ENCODE data around the gene GASK1A.

GASK1A gene

DNA sequence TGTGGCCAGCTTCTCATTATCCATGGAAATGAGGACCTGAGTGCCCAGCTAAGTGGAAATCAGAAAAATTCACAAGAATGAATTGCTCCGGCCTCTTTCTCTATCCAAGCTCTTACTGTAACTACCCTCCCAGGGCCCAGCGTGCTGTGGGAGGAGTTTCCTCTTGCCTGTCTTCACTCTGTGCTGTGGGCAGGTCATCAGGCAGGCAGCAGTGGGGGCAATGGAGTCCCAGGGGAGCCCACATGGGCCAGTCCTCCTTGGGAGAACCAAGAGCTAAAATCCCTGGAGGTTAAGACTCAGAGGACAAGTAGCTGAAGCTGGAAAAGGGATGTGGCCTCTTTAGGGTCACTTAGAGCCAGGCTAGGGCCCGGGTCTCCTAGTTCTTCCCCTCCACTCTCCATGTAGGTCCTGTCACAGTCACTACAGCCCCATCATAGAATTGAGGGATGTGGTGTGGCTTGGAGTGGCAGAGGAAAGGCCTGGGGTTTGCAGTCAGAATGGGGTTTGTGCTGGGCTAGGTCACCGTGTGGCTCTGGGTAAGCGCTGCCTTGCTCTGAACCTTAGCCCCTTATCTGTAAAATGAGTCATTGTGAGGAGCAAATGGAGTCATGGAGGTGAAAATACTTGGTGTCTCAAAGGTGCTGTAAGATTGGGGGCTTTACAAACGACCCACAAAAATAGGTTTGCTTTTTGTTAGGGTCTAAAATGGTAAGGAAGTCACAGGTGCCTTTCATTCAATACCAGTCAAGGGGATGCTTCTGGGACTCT is 3.7 kb downstream of the GASK1A start:
- no peak for DNase-seq (ENCODE audit: low read depth in 3 of 3, low spot score in 1 of 3)

GRCh38 chr3:42983927-42984326 is 4.8 kb downstream of the GASK1A start:
- DNase-seq (ENCODE audit: low read depth in 3 of 3, low spot score in 1 of 3) = no peak

GRCh38 chr3:42984701-42985100 is 5.6 kb downstream of the GASK1A start:
- DNase-seq (ENCODE audit: low read depth in 3 of 3, low spot score in 1 of 3) = no peak

DNA sequence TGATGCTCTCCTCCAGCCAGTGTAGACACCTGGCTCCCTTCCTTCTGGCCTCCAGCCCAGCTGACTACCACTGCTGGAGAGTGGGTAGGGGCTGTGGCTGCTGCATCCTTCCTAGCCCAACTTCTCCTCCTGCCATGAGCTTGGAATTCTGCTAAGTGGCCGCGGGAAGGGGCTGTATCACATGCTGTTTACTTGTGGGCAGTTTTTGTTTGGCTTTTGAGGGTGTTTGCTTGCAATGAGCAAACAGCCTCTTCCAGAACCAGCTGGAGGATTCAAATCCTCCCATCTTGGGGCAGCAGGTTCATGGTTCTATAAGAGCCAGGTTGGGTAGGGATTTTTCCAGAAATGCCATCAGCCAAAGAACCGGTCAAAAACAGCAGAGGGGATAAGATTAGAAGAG is 9.0 kb downstream of the GASK1A start:
- DNase-seq (ENCODE audit: low read depth in 3 of 3, low spot score in 1 of 3) = no peak

- no peak for DNase-seq (ENCODE audit: low read depth in 3 of 3, low spot score in 1 of 3)
These were observed 9.5 kb downstream of the GASK1A start for GRCh38 chr3:42988566-42988965.

- DNase-seq (ENCODE audit: low read depth in 3 of 3, low spot score in 1 of 3) = no peak
These were observed 12.5 kb downstream of the GASK1A start for GRCh38 chr3:42991341-42992315.

- DNase-seq (ENCODE audit: low read depth in 3 of 3, low spot score in 1 of 3) = no peak
These were observed 15.5 kb downstream of the GASK1A start for GRCh38 chr3:42994595-42994994.

GRCh38 chr3:42996021-42996420 is 16.9 kb downstream of the GASK1A start:
- DNase-seq (ENCODE audit: low read depth in 3 of 3, low spot score in 1 of 3) = no peak

- DNase-seq (ENCODE audit: low read depth in 3 of 3, low spot score in 1 of 3) = no peak
These were observed 17.5 kb downstream of the GASK1A start for GRCh38 chr3:42996633-42997075.

- DNase-seq (ENCODE audit: low read depth in 3 of 3, low spot score in 1 of 3) = no peak
These were observed 20.1 kb downstream of the GASK1A start for GRCh38 chr3:42999212-42999611.

- no peak for DNase-seq (ENCODE audit: low read depth in 3 of 3, low spot score in 1 of 3)
These were observed 20.5 kb downstream of the GASK1A start for GRCh38 chr3:42999632-43000031.

DNA sequence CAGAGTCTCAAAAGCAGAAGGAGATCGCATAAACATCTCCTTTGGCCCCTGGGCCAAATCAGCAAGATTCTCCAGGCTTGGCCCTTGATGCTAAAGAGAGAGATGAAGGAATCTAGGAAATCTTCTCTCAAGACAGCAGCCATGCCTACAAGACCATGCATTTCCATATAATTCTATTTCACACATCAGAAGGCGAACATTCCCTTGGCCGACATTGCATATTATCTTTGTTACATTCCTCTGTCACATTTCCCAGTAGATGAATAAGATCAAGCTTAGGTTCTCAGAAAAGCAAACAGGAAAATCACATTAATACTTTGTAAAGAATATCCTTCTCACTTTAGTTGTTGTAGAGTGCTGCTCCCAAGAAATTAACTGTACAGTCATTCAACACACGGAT is 21.3 kb downstream of the GASK1A start:
- DNase-seq (ENCODE audit: low read depth in 3 of 3, low spot score in 1 of 3) = no peak

DNA sequence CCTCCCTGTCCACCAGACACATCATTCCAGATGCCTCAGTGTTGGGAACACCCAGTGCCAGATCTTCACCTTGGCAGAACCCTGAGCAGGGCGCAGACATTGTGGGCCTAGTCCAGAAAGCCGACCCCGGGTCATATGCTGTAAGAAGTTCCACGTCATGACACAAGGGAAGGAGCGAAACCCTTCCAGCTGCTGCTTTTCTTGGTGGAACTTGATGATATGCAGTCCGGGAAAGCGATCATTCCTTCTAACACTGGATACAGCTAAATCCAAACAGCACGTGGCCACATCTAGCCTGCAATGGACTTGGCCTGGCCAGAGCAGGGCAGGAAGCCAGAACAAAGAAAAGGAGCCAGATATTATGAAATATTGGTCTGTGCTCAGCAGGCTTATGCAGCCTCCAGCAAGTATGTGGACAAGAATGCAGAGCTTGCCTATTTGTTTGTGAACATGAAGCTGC is 22.0 kb downstream of the GASK1A start:
- no peak for DNase-seq (ENCODE audit: low read depth in 3 of 3, low spot score in 1 of 3)

DNA sequence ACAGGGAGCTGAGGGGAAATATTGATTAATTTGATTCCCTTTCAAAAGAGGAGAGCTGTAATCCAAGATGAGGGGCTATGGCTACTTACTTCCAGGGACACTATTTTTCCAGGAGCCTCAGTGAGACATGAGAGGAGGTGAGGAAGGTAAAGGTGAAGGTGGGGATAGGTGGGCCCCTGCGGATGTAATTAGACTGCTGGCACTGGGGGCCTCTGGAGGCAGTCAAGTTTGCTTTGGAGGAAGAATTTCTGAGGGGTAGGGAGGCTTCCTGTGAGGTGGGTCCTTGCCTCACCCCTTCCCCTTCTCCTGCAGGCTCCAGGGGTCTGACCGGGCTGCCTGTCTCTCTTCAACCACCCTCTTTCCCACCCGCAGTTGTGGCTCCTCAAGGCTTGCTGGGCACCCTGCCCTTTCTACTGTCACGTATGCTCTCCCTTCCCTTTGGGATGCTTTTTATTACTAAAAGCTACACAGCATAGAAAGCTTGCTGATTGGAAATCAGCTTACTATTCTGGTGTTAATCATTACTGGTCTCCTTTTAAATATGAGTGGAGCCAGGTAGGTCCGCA is 22.5 kb downstream of the GASK1A start:
- DNase-seq (ENCODE audit: low read depth in 3 of 3, low spot score in 1 of 3) = no peak

DNA sequence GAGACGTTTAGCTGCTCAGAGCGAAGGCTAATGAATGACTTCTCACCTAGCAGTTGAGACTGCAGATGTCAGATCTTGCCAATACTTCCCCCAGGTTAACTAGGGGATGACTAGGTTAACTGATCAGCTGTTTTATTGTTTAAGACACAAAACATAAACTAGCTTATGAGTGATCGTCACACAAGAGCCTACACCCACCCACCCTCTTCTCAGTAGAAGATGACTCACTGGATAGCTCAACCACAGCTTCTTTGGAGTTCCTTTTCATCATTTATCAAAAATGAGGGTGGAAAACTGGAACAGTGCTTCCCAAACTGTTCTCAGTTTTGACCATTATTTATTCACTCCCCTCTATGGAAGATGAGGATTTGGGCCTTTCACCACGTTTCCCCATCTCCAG is 25.2 kb downstream of the GASK1A start:
- DNase-seq (ENCODE audit: low read depth in 3 of 3, low spot score in 1 of 3) = no peak

DNA sequence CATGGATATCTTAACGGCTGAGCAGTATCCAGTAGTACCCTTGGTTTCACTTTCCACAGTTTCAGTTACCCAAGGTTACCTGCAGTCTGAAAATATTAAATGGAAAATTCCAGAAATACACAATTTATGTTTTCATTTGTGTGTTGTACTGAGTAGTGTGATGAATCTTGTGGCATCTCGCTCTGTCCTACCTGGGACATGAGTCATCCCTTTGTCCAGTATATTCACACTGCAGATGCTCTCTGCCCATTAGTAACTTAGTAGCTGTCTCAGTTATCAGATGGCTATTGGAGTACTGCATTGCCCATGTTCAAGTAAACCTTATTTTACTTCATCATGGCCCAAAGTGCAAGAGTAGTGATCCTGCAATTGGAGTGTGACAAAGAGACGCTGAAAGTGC is 26.1 kb downstream of the GASK1A start:
- no peak for DNase-seq (ENCODE audit: low read depth in 3 of 3, low spot score in 1 of 3)

GRCh38 chr3:43005981-43006380 is 26.9 kb downstream of the GASK1A start:
- no peak for DNase-seq (ENCODE audit: low read depth in 3 of 3, low spot score in 1 of 3)

DNA sequence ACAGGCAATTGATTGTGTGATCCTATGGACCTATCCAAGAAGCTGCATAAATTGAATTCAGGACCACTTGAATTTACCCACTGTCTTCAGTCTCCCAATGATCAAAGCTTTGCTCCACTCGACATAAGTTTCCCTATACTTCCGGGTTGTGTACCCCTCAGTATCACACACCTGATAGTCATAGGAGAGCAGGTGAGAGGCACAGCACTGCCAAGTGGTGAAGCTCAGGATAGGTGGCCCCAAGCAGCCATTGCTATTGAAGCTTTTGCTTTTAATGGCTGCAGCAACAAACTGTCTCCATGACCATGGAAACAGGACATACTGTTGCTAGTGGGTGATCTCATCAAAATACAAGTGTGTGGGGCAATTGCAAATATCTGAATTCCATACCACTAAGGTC is 27.7 kb downstream of the GASK1A start:
- no peak for DNase-seq (ENCODE audit: low read depth in 3 of 3, low spot score in 1 of 3)

DNA sequence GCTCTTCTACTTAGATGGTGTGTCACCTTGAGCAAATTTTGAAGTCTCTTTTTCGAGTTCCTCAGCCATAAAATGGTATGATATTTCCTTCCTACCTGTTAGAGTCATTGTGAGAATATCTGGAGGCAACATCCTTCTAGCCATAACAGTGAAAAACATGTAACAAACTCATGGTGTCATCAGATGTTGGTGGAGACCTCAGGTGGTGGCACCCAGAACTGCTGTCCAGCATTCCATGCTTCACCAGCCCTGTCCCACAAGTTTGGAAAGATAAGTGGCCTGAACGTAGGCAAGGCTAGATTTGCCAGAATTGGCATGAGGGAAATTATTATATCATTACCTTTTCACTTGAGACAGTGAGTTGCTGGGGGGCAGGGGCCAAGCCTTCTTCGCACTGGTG is 30.4 kb downstream of the GASK1A start:
- DNase-seq (ENCODE audit: low read depth in 3 of 3, low spot score in 1 of 3) = no peak

DNA sequence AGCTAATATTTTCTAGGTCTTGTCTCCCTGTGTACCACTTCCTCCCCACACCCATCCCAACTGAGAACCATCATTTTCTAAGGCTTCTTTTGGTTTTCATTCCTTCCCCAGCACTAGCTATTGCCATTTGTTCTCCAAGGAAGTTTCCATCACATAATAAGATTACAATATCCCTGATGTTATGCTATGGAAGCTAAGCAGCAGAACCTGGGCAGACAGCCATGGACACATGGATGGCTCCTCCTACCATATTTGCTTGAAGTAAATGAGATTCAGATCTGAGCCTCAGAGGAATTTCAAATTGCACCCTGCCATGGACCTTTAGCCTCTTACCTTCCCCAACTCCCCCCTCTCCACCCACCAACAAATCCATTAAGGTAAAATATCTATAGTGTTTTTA is 31.5 kb downstream of the GASK1A start:
- DNase-seq (ENCODE audit: low read depth in 3 of 3, low spot score in 1 of 3) = no peak

DNA sequence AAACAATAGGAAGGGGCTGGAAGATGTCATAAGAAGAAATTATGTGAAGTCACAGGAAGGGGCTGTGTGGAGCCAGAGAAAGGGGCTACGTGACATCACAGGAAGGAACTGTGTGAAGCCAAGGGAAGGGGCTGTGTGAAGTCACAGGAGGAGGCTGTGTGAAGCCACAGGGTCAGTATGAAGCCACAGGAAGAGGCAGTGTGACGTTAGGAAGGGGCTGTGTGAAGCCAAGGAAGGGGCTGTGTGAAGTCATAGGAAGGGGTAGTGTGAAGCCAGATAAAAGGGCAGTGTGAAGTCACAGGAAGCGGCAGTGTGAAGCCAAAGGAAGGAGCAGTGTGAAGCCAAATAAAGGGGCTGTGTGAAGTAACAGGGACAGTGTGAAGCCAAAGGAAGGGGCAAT is 32.5 kb downstream of the GASK1A start:
- no peak for DNase-seq (ENCODE audit: low read depth in 3 of 3, low spot score in 1 of 3)

DNA sequence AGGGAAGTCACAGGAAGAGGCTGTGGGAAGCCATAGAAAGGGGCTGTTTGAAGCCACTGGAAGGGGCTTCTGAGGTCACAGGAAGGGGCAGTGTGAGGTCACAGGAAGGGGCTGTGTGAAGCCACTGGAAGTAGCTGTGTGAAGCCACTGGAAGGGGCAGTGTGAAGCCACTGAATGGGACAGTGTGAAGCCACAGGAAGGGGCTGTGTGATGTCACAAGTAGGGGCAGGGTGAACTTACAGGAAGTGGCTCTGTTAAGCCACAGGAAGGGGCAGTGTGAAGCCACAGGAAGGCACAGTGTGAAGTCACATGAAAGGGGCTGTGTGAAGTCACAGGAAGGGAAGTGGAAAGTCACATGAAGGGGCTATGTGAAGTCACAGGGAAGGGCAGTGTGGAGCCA is 33.1 kb downstream of the GASK1A start:
- no peak for DNase-seq (ENCODE audit: low read depth in 3 of 3, low spot score in 1 of 3)
